H1 (cell line): ENCODE data around the gene LYPD1. TPM values are rescaled to one million over a fixed set of nuclear protein-coding genes. Genes with fewer than 3 reads are reported as not detected.

Experiments used
- CTCF ChIA-PET: fragments of 300-600 bp; sonication (Branson Sonifier 250); formaldehyde crosslinking; loops from one replicate; lab custom pipeline; 2021; ENCODE audit not compliant: partially characterized antibody; lab: Charles Lee
- POLR2A ChIA-PET: fragments of 300-600 bp; sonication (Branson Sonifier 250); formaldehyde crosslinking; loops from one replicate; lab custom pipeline; 2021; ENCODE audit warnings: inconsistent platforms; ENCODE audit not compliant: partially characterized antibody; lab: Charles Lee
- DNase-seq, 2 experiments: peaks; one replicate each; pipeline versions ENCODE4 v3.0.0 to v3.0.0-alpha.2; 2010 to 2022; ENCODE audit warnings: low spot score in 2 of 2, low read depth in 1 of 2, mixed read lengths in 1 of 2
- FAIRE-seq: peaks from 2 replicates; lab custom pipeline; 2011; peaks lifted over from hg19 to GRCh38; lab: Jason Lieb, UNC
- H2AFZ ChIP-seq: 2 replicates; pipeline ENCODE4 v1.8.1; 2012; ENCODE audit warnings: low read length, inconsistent platforms
- H2AK5ac ChIP-seq: 2 replicates; pipeline ENCODE4 v1.6.1; 2013; ENCODE audit warnings: low read depth, low read length
- H2BK120ac ChIP-seq: replicated peaks from 2 replicates; pipeline ENCODE3; 2013; ENCODE audit warnings: low read depth, low read length, inconsistent platforms
- H2BK12ac ChIP-seq: 2 replicates; pipeline ENCODE4 v1.6.1; 2013; ENCODE audit warnings: low read depth, low read length
- H2BK15ac ChIP-seq: 2 replicates; pipeline ENCODE4 v1.6.1; 2013; ENCODE audit warnings: low read length
- H2BK20ac ChIP-seq: 2 replicates; pipeline ENCODE4 v1.6.1; 2013; ENCODE audit warnings: low read length
- H2BK5ac ChIP-seq: 2 replicates; pipeline ENCODE4 v1.6.1; 2013; ENCODE audit warnings: low read depth, low read length
- H3K14ac ChIP-seq: 2 replicates; pipeline ENCODE4 v1.6.1; 2013; ENCODE audit warnings: inconsistent platforms; ENCODE audit not compliant: insufficient read length
- H3K18ac ChIP-seq: 2 replicates; pipeline ENCODE4 v1.6.1; 2013; ENCODE audit warnings: low read length; ENCODE audit errors: extremely low read depth
- H3K23ac ChIP-seq: 2 replicates; pipeline ENCODE4 v1.6.1; 2013; ENCODE audit warnings: inconsistent platforms; ENCODE audit not compliant: insufficient read length
- H3K23me2 ChIP-seq: 2 replicates; pipeline ENCODE4 v1.6.1; 2013; ENCODE audit warnings: low read depth, low read length
- H3K27ac ChIP-seq: 2 replicates; pipeline ENCODE4 v1.6.1; 2011; ENCODE audit warnings: low read depth, low read length, inconsistent platforms
- H3K27me3 ChIP-seq, 4 experiments: replicated peaks in 1 of 4; 1 replicate in 1 of 4; 2 replicates in 3 of 4; pipeline versions ENCODE4 v1.6.1 to v1.8.1; 2011 to 2013; ENCODE audit warnings: low read length in 3 of 4, mild to moderate bottlenecking in 3 of 4, inconsistent platforms in 2 of 4, mixed read lengths in 2 of 4, moderate library complexity in 1 of 4; ENCODE audit not compliant: control insufficient read depth in 3 of 4, insufficient read depth in 3 of 4; ENCODE audit errors: extremely low read depth in 1 of 4
- H3K36me3 ChIP-seq, 4 experiments: 2 replicates each; pipeline versions ENCODE4 v1.6.1 to v1.8.1; 2011 to 2013; ENCODE audit warnings: mild to moderate bottlenecking in 4 of 4, low read length in 3 of 4, moderate library complexity in 2 of 4, control low read depth in 1 of 4, inconsistent platforms in 1 of 4; ENCODE audit not compliant: insufficient read depth in 4 of 4, control insufficient read depth in 2 of 4
- H3K4ac ChIP-seq: replicated peaks from 2 replicates; pipeline ENCODE3; 2013; ENCODE audit warnings: low read length, low read depth, mixed read lengths, inconsistent platforms; ENCODE audit not compliant: insufficient read length
- H3K4me1 ChIP-seq, 4 experiments: replicated peaks in 1 of 4; 1 replicate in 1 of 4; 2 replicates in 3 of 4; pipeline versions ENCODE4 v1.6.1 to v1.8.1; 2011 to 2013; ENCODE audit warnings: low read length in 3 of 4, inconsistent platforms in 2 of 4, mixed read lengths in 1 of 4; ENCODE audit not compliant: insufficient read depth in 4 of 4, control insufficient read depth in 3 of 4
- H3K4me2 ChIP-seq, 2 experiments: 2 replicates each; pipeline versions ENCODE4 v1.6.1 to v1.8.1; 2011 to 2013; ENCODE audit warnings: low read depth in 2 of 2, low read length in 2 of 2, control low read depth in 1 of 2, inconsistent platforms in 1 of 2, mild to moderate bottlenecking in 1 of 2; ENCODE audit not compliant: insufficient read depth in 1 of 2
- H3K4me3 ChIP-seq, 4 experiments: fragments of 200-600, 300-600 bp in 1 of 4; sonication (generic), shearing (Covaris generic), sonication (Bioruptor Twin) in 1 of 4; 2 replicates each; pipeline versions ENCODE4 v1.5.1 to v1.8.1; 2011 to 2016; ENCODE audit warnings: low read length in 4 of 4, low read depth in 3 of 4, control low read depth in 2 of 4, inconsistent platforms in 2 of 4, mild to moderate bottlenecking in 2 of 4, mixed read lengths in 1 of 4, moderate library complexity in 1 of 4; ENCODE audit not compliant: insufficient read depth in 2 of 4; ENCODE audit errors: extremely low read depth in 1 of 4
- H3K56ac ChIP-seq: replicated peaks from 2 replicates; pipeline ENCODE3; 2013; ENCODE audit warnings: low read depth, mild to moderate bottlenecking, mixed read lengths, low read length, inconsistent platforms; ENCODE audit not compliant: insufficient read length
- H3K79me1 ChIP-seq: 2 replicates; pipeline ENCODE4 v1.6.1; 2013; ENCODE audit warnings: low read depth, low read length, control low read depth
- H3K79me2 ChIP-seq, 2 experiments: 2 replicates each; pipeline versions ENCODE4 v1.6.1 to v1.8.1; 2012 to 2013; ENCODE audit warnings: low read length in 2 of 2, mild to moderate bottlenecking in 2 of 2, inconsistent platforms in 1 of 2; ENCODE audit not compliant: insufficient read depth in 2 of 2, control insufficient read depth in 1 of 2
- H3K9ac ChIP-seq, 4 experiments: replicated peaks in 1 of 4; 1 replicate in 1 of 4; 2 replicates in 3 of 4; pipeline versions ENCODE4 v1.6.1 to v1.8.1; 2011 to 2013; ENCODE audit warnings: low read depth in 3 of 4, low read length in 3 of 4, control low read depth in 2 of 4, mild to moderate bottlenecking in 2 of 4, moderate library complexity in 2 of 4, inconsistent platforms in 1 of 4; ENCODE audit errors: extremely low read depth in 1 of 4
- H3K9me3 ChIP-seq, 2 experiments: 2 replicates each; pipeline versions ENCODE4 v1.6.1 to v1.8.1; 2012 to 2013; ENCODE audit warnings: mild to moderate bottlenecking in 2 of 2, moderate library complexity in 2 of 2, control low read depth in 1 of 2, inconsistent platforms in 1 of 2, low read depth in 1 of 2, low read length in 1 of 2, mixed read lengths in 1 of 2; ENCODE audit not compliant: insufficient read depth in 2 of 2
- H4K20me1 ChIP-seq, 2 experiments: replicated peaks in 1 of 2; 2 replicates each; pipeline versions ENCODE3 to v1.8.1; 2011 to 2013; ENCODE audit warnings: inconsistent platforms in 2 of 2, low read length in 2 of 2, mild to moderate bottlenecking in 1 of 2; ENCODE audit not compliant: insufficient read depth in 2 of 2, control insufficient read depth in 1 of 2
- H4K5ac ChIP-seq: 2 replicates; pipeline ENCODE4 v1.6.1; 2013; ENCODE audit warnings: low read length, low read depth, mixed read lengths, inconsistent platforms; ENCODE audit not compliant: insufficient read length
- H4K8ac ChIP-seq: 2 replicates; pipeline ENCODE4 v1.8.0; 2013; ENCODE audit warnings: mild to moderate bottlenecking, moderate library complexity, low read length, inconsistent platforms; ENCODE audit not compliant: insufficient read depth; ENCODE audit errors: extremely low read depth
- H4K91ac ChIP-seq: replicated peaks from 2 replicates; pipeline ENCODE3; 2013; ENCODE audit warnings: low read length, mixed read lengths, inconsistent platforms; ENCODE audit not compliant: insufficient read length
- CBX5 ChIP-seq: fragments of 300-800, 300-1000 bp; sonication (generic); IDR thresholded peaks from 2 replicates; pipeline ENCODE4 v1.7.1; 2016; ENCODE audit warnings: antibody characterized with exemption, low read length, low read depth
- CBX8 ChIP-seq: fragments of 300-800, 300-1000 bp; sonication (generic); IDR thresholded peaks from 2 replicates; pipeline ENCODE4 v1.7.1; 2016; ENCODE audit warnings: low read depth, low read length, borderline replicate concordance
- CTBP2 ChIP-seq: IDR thresholded peaks from 2 replicates; pipeline ENCODE4 v1.7.0; 2011; ENCODE audit warnings: borderline replicate concordance, mild to moderate bottlenecking, moderate library complexity, mixed read lengths, low read length; ENCODE audit not compliant: insufficient read depth, insufficient read length
- HDAC6 ChIP-seq: IDR thresholded peaks from one replicate; pipeline ENCODE4 v1.7.1; 2012; ENCODE audit warnings: low read depth, mild to moderate bottlenecking, inconsistent platforms, low read length, moderate library complexity
- JUN ChIP-seq: IDR thresholded peaks from 2 replicates; pipeline ENCODE4 v1.6.1; 2011; ENCODE audit warnings: low read depth, mild to moderate bottlenecking, improper control_type of control experiment, low read length
- JUND ChIP-seq: IDR thresholded peaks from 2 replicates; pipeline ENCODE4 v1.6.1; 2011; ENCODE audit warnings: mild to moderate bottlenecking, improper control_type of control experiment, low read length
- KDM5A ChIP-seq: fragments of 200-600 bp; IDR thresholded peaks from 2 replicates; pipeline ENCODE4 v1.7.1; 2012; ENCODE audit warnings: mild to moderate bottlenecking, low read length, inconsistent platforms, mixed read lengths
- POLR2A ChIP-seq, 2 experiments: IDR thresholded peaks; 1 replicate in 1 of 2; 2 replicates in 1 of 2; pipeline ENCODE4 v1.6.1; 2011; ENCODE audit warnings: low read depth in 2 of 2, low read length in 2 of 2, mild to moderate bottlenecking in 2 of 2; ENCODE audit errors: control extremely low read depth in 1 of 2
- POU5F1 ChIP-seq: IDR thresholded peaks from 2 replicates; pipeline ENCODE4 v1.6.1; 2011; ENCODE audit warnings: low read depth, mild to moderate bottlenecking, low read length, moderate library complexity
- RFX5 ChIP-seq: IDR thresholded peaks from 2 replicates; pipeline ENCODE4 v1.6.1; 2011; ENCODE audit warnings: low read depth, low read length, improper control_type of control experiment, borderline replicate concordance
- SAP30 ChIP-seq: fragments of 300-600 bp; sonication (generic); IDR thresholded peaks from 2 replicates; pipeline ENCODE4 v1.7.1; 2012; ENCODE audit warnings: low read length, moderate library complexity, mild to moderate bottlenecking, inconsistent platforms; ENCODE audit not compliant: insufficient read depth, insufficient replicate concordance
- SP1 ChIP-seq: IDR thresholded peaks from 2 replicates; pipeline ENCODE4 v1.6.1; 2011; ENCODE audit warnings: low read depth, low read length
- TAF7 ChIP-seq: optimal IDR thresholded peaks from 2 replicates; pipeline ENCODE3; 2011; ENCODE audit warnings: low read depth, mild to moderate bottlenecking, inconsistent platforms, low read length, moderate library complexity, borderline replicate concordance
- TBP ChIP-seq: IDR thresholded peaks from 2 replicates; pipeline ENCODE4 v1.6.1; 2011; ENCODE audit warnings: low read depth, low read length, improper control_type of control experiment
- TCF12 ChIP-seq: IDR thresholded peaks from 2 replicates; pipeline ENCODE4 v1.6.1; 2011; ENCODE audit warnings: low read depth, mild to moderate bottlenecking, low read length
- YY1 ChIP-seq: IDR thresholded peaks from 2 replicates; pipeline ENCODE4 v1.6.1; 2011; ENCODE audit warnings: low read depth, mild to moderate bottlenecking, low read length
- WGBS, 2 experiments: shearing (Covaris generic) in 1 of 2; methylation state at CpG; one replicate each; pipeline versions ENCODE4 v1.1.6 to v1.1.7; 2013 to 2015; ENCODE audit warnings: low lambda C conversion rate in 2 of 2, mixed read lengths in 2 of 2, inconsistent platforms in 1 of 2, low coverage in 1 of 2, missing lambda C conversion rate in 1 of 2; ENCODE audit not compliant: insufficient replicate concordance in 2 of 2, insufficient coverage in 1 of 2, insufficient read length in 1 of 2; ENCODE audit errors: extremely low coverage in 1 of 2, missing lambda C conversion rate in 1 of 2; 5-methylcytosine and 5-hydroxymethylcytosine counted together
- polyA plus RNA-seq, 7 experiments: library from polyadenylated mRNA; depleted of rRNA in 3 of 7; stranded (reverse) in 5 of 7; unstranded in 2 of 7; fragments of >200 nt in 5 of 7; fragments of 200-250 nt in 2 of 7; gene quantifications; 1 replicate in 5 of 7; 2 replicates in 1 of 7; 4 replicates in 1 of 7; pipeline versions ENCODE4 v1.2.1 to v1.2.3, GENCODE V29; 2011 to 2013; ENCODE audit warnings: missing spikeins in 2 of 7, mixed read lengths in 2 of 7
- total RNA-seq: library from RNA; stranded (reverse); fragmentation: NEBNext Ultra II Directional; extraction: Animal tissue kit (Norgen Biotek cat#: 25700); gene quantifications from 2 replicates; pipeline ENCODE4 v1.2.1, GENCODE V29; 2021

Gene LYPD1
- total and polyA plus RNA-seq, 2 of the 8 experiments (the other 6 are each of a cell fraction or from before 2014, with no cell fraction given) = 1.9 to 2.7 TPM

- no peak overlapping the region for H3K9ac ChIP-seq
- peaks cover 11 to 22% (median 19%) of the 10 kb centered on the region in 4 experiments for H3K27me3 ChIP-seq
- CTCF ChIA-PET = interaction anchor here (0.5 to 1.2 kb wide), 4 partner anchors 10 to 1223 kb away, joined by 3 to 5 read pairs (median 3); no protein-coding TSS in a partner anchor
- TF ChIP-seq KDM5A (no peak), SAP30 (no peak), CBX8 (no peak), JUND (no peak), POU5F1 (no peak), TCF12 (no peak), RFX5 (no peak), CTBP2 (no peak), TAF7 (no peak), YY1 (no peak), TBP (no peak), POLR2A (IDR thresholded peaks at IDR 0.05; ENCODE audit: control extremely low read depth in 1 of 2, low read depth in 2 of 2, low read length in 2 of 2) (no peak), SP1 (no peak), CBX5 (no peak), JUN (no peak), HDAC6 (no peak)
Observed at GRCh38 chr2:132664096-132664495, 5.9 kb downstream of the LYPD1 start.

More at GRCh38 chr2:132664096-132664495, 5.9 kb downstream of the LYPD1 start:
- Histone ChIP-seq H3K14ac (no peak overlapping the region), H3K36me3 (no peaks in the 10 kb centered on the region), H3K9me3 (no peaks in the 10 kb centered on the region), H2BK20ac (no peak overlapping the region), H3K4me1 (peaks cover 0 to 3% (median 0%) of the 10 kb centered on the region in 4 experiments; a peak in 4 of 7 replicates), H4K5ac (no peak overlapping the region), H2BK5ac (no peak overlapping the region), H4K91ac (no peak overlapping the region), H4K8ac (no peak overlapping the region), H3K27ac (no peak overlapping the region), H2AFZ (no peak overlapping the region), H2BK120ac (no peak overlapping the region), H2BK12ac (no peak overlapping the region), H3K4ac (no peak overlapping the region), H3K4me3 (no peak overlapping the region), H3K23ac (no peak overlapping the region), H3K4me2 (no peak overlapping the region), H3K79me1 (no peaks in the 10 kb centered on the region), H3K56ac (no peak overlapping the region), H3K23me2 (peaks cover 2% of the 10 kb centered on the region), H2AK5ac (no peak overlapping the region), H3K18ac (no peak overlapping the region), H2BK15ac (no peak overlapping the region), H4K20me1 (peaks cover 0 to 2% of the 10 kb centered on the region in 2 experiments), H3K79me2 (no peaks in the 10 kb centered on the region)
- DNase-seq (no peak), FAIRE-seq (no peak)
- POLR2A ChIA-PET = no interaction called here
- WGBS, 2 experiments = 94% methylated on average over 2 of the region's 2 CpGs; no CpG with 5 or more reads in 1 of the 2 experiments
